Adrenal gland (tissue), 5 donors: ENCODE results near the gene MS4A10.

Source experiments
- CTCF ChIP-seq, 6 experiments: fragments of 450-650 bp in 4 of 6; fragments of 200-600 bp in 2 of 6; sonication (generic) in 1 of 6; IDR thresholded peaks; 1 replicate in 5 of 6; 2 replicates in 1 of 6; pipeline versions ENCODE4 v1.5.1 to v1.8.0; 2016 to 2021; ENCODE audit warnings: antibody characterized with exemption in 6 of 6, mild to moderate bottlenecking in 2 of 6, moderate library complexity in 1 of 6
- POLR2A ChIP-seq, 2 donors: fragments of 450-650 bp; IDR thresholded peaks; one replicate each; pipeline ENCODE4 v1.6.1; 2017; ENCODE audit warnings: antibody characterized with exemption in 2 of 2, mild to moderate bottlenecking in 2 of 2, moderate library complexity in 1 of 2
- donor health status: DM: no; HTN: no; CAD: no.

GRCh38 chr11:60777106-60777505 lies 8.0 kb upstream of the MS4A10 start:
- TF ChIP-seq CTCF (IDR thresholded peaks at IDR 0.05) (no peak), POLR2A (IDR thresholded peaks at IDR 0.05) (no peak)
